ENCODE measurements around the gene C4orf33.
"Not testable (repeated sequence)": the region's sequence is repeated elsewhere in the genome, so short reads cannot be mapped to it uniquely, and the experiment has no call there.

The C4orf33 gene

DNA sequence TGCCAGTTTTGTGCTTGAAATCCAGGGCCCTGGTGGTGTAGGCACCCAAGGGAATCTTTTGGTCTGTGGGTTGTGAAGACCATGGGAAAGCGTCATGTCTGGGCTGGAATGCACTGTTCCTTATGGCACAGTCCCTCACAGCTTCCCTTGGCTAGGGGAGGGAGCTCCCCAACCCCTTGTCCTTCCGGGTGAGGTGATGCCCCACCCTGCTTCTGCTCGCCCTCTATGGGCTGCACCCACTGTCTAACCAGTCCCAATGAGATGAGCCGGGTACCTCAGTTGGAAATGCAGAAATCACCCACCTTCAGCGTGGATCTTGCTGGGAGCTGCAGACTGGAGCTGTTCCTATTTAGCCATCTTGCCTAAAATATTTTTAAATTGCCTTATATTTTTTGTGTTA is 30.7 kb downstream of the C4orf33 start:
- in situ Hi-C loops (cut with MboI; ENCODE audit: low sequenced_read_pairs): not testable (repeated sequence)

DNA sequence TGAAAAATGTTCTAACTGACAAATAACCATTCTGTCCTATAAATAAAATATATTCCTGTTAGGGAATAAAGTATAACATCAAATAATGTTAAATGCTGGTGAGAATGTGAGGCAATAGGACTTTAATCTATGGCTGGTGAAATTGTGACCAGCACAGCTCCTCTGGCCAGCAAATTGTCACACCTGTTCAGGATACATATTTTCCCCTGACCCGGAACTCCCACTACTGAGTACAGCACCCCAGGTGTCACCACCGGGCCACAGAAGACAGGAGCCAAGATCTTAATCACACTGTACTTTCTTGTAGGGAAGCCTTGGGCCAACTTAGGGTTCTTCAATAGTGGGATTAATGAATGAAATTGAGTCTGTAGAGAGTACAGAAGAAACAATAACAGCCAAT is 33.2 kb downstream of the C4orf33 start:
- in situ Hi-C loops (cut with MboI; ENCODE audit: low sequenced_read_pairs): no loop called here

DNA sequence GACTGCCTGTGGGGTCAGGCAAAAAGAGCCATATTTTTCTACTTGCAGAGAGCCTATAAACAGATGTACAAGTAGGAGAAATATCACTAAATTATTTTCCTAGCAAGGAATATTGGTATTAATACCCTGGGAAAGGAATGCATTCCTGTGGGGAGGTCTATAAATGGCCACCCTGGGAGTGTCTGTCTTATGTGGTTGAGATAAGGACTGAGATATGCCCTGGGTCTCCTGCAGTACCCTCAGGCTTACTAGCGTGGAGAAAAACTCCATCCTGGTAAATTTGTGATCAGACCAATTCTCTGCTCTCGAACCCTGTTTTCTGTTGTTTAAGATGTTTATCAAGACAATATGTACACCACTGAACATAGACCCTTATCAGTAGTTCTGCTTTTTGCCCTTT is 35.4 kb downstream of the C4orf33 start:
- in situ Hi-C loops (cut with MboI; ENCODE audit: low sequenced_read_pairs): no loop called here

DNA sequence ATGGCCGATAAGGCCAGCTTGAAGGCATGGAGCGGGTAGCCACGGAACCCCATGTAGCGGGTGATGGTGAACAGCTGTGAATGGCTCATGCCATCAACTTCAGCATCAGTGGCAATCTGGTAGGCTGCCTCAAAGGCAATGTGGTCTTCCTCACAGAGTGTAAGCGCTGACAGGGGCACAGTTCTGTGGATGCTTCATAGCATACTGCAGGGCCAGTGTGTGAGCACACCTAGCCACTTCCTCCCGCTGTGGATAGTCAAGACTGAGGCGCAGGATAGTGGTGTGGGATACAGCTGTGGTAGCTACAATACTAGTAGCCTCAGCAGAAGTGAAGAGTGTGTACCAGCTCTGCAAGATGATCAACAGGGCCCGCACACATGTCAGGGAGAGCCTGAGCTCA is 40.5 kb downstream of the C4orf33 start:
- in situ Hi-C loops (cut with MboI; ENCODE audit: low sequenced_read_pairs): no loop called here

DNA sequence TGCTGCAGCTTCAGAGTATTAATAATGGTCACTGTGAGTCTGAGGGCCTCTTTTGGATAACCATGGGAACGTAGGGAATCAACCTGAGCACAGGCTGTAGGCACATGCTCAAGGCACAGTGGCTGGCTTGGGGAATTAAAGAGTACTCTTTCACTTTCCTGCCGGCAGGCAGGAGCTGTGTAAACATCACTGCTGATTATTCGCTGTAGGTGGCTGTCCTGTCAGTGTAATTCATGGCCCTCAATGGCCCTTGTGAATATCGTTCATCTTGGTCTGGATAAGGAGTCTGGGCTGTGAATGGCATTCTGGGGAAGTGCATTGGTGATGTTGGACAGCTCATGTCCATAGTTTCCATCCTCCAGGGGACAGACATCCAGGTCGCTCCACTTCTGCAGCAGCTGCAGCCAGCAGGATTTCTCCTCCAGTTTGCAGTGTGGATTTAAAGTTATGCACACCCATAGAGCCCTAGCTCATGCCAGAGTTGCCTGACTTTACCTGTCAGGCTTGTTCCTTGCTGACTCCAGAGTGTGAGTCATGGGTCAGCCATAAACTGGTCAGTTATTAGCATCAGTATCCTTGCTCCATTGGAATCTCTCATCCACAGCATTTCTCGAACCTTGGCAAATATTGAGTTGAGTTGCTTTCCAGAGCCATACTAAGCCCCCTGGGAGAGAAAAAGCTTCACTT is 43.0 kb downstream of the C4orf33 start:
- in situ Hi-C loops (cut with MboI; ENCODE audit: low sequenced_read_pairs): no loop called here

DNA sequence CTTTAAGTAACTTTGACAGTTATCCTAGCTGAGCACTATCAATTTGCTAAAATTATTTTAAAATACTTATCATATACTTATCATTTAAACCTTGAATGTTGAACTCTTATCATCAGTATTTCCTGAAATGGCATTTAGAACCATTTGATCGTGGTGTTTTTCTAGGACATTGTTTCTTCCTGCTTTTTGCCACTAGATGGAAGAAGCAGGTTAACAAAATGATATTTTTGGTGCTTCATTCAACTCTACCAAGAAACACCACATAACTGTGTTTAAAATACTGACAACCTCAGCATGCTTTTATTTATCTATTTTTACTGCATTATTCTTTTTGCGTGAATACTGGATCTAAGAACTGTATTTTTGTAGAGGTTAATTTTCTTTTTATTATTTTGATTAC is 44.6 kb downstream of the C4orf33 start:
- in situ Hi-C loops (cut with MboI; ENCODE audit: low sequenced_read_pairs): no loop called here

DNA sequence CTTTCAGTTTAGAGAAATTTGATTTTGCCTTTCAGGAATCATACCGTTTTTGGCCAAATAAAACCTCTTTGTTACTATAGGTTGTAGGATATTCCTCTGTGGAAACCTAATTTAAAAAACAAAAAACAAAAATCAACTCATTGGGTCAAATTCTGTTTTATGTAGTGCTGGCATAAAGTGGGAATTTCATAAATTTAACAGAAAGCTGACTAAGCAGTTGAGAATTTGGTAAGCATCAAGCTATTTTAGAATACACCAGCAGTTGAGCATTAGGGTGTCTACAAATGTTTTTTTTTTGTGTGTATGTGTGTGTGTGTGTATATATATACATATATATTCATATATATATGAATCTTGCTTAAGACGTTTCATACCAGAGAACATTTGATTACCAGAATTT is 47.4 kb downstream of the C4orf33 start:
- in situ Hi-C loops (cut with MboI; ENCODE audit: low sequenced_read_pairs): no loop called here

DNA sequence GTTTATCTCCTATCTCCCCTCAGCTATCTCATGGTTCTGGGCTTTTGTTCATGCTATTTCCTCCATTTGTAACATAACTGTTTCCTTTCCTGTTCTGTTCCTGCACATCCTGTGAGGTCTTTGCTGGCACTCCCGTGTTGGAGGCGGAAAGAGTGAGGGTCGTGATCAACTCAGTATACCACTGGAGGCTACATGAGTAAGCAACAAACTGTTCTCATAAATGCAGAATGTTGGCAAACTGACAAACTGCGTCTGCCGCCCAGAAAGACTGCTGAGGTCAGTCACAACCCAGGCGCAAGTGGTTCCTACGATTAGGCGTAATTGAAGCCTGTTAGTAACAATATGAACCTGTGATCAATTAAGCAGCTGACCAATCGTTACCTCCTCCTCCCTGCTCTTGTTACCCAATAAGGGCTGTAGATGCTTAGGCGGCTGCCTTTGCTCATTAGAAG is 48.8 kb downstream of the C4orf33 start:
- in situ Hi-C loops (cut with MboI; ENCODE audit: low sequenced_read_pairs): no loop called here

- in situ Hi-C loops (cut with MboI; ENCODE audit: low sequenced_read_pairs): no loop called here
Observed at GRCh38 chr4:129145222-129145730, 49.3 kb downstream of the C4orf33 start.

DNA sequence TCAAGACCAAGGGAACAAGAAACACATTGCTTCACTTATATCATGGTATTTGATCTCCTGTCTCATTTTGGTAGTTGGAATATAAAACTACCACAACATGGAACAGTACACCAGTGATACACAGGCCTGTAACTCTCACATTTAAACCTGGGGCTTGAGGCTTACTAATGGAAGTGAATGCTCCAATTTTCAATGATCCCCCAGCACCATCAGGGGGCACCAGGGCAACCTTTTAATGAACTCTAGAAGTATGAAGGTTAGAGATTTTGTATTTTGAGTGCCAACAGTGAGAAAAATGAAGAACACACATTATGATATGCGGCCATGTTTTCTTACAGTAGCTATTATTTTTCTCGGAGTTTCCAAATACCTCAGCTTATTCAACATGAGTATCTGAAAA is 50.7 kb downstream of the C4orf33 start:
- in situ Hi-C loops (cut with MboI; ENCODE audit: low sequenced_read_pairs): no loop called here

GRCh38 chr4:129148892-129149291 is 52.9 kb downstream of the C4orf33 start:
- in situ Hi-C loops (cut with MboI; ENCODE audit: low sequenced_read_pairs): no loop called here

- in situ Hi-C loops (cut with MboI; ENCODE audit: low sequenced_read_pairs): no loop called here
Observed at GRCh38 chr4:129149906-129150305, 54.0 kb downstream of the C4orf33 start.

GRCh38 chr4:129152350-129152749 is 56.4 kb downstream of the C4orf33 start:
- in situ Hi-C loops (cut with MboI; ENCODE audit: low sequenced_read_pairs): no loop called here

DNA sequence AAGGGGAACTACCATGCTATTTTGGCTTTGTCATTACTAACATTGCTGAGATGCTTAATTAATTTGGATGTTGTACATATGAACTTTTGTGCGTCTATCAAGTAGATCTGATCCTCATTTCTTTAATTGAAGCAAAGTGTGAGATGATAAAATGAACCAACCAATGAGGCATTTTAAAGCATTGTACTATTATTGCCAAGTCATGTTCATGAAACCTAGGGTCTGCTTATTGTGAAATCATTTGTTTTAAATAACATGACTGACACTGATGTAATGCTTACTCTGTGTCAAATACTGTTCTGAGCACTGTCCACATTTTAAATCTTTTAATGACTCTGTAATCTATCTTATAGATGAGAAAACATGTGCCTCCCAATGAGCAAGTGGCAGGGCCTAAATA is 57.7 kb downstream of the C4orf33 start:
- in situ Hi-C loops (cut with MboI; ENCODE audit: low sequenced_read_pairs): no loop called here

DNA sequence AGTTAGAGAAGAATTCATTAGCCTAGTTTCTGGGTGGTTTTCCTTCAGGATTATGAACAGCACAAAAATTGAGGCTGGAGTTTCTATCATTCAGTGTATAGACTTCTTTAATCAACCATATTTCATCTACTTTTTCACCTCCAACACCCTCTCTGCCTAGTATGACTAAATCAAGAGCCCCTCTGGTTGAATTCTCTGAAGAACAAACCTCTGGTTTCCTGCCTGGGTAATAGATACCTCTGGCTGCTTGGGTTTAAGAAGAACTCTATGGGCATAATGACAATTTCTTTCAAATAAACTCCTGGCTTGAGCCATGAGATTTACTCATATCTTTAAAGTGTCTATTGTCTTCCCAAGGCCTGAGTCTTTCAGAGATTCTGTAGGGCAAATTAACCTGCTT is 66.5 kb downstream of the C4orf33 start:
- in situ Hi-C loops (cut with MboI; ENCODE audit: low sequenced_read_pairs): no loop called here

DNA sequence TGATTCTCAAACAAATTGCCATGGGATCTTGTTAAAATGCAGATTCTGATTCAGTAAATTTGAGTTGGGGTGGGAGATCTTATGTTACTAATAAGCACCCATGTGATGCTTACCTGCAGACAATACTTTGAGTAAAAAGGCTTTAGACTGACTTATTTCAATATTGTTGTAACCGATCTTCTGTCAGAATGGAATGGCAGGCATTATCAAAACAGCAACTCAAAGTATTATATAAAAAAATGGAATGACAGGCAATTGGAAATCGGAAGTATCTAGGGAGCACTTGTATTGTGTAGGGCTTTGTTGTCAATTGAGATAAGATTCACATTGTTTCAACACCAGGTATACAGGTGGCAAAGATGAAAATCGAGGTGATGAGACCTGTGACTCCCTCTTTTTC is 67.5 kb downstream of the C4orf33 start:
- in situ Hi-C loops (cut with MboI; ENCODE audit: low sequenced_read_pairs): no loop called here

DNA sequence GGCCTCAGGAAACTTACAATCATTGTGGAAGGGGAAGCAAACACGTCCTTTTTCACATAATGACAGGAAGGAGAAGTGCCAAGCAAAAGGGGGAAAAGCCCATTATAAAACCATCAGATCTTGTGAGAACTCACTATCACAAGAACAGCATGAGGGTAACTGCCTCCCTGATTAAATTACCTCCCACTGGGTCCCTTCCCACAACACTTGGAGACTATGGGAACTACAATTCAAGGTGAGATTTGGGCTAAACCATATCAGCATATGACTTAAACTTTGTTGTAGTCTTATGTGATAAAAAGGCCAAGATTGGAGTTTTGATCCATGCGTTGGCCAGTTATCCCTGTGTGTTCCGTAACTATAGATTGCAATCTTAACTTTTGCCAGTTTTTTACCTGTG is 68.3 kb downstream of the C4orf33 start:
- in situ Hi-C loops (cut with MboI; ENCODE audit: low sequenced_read_pairs): no loop called here
